Stimulated activated CD4-positive, alpha-beta T cell treated with anti-CD3 and anti-CD28 coated beads, Interleukin-15, amount 100 ng/mL, for 24 hours (primary cell): ENCODE measurements around the gene MZB1.
"Not testable (repeated sequence)": the region's sequence is repeated elsewhere in the genome, so short reads cannot be mapped to it uniquely, and the experiment has no call there.

Experiments
- DNase-seq: peaks from one replicate; pipeline ENCODE4 v3.0.0-alpha.2; 2020

Gene MZB1

GRCh38 chr5:139371482-139372435, 18.0 kb downstream of the MZB1 start:
- DNase-seq = no peak

- DNase-seq = no peak
Measured at GRCh38 chr5:139369181-139369580, 20.5 kb downstream of the MZB1 start.

GRCh38 chr5:139368613-139369012, 21.1 kb downstream of the MZB1 start:
- no peak for DNase-seq

GRCh38 chr5:139364466-139364865, 25.2 kb downstream of the MZB1 start:
- no peak for DNase-seq

DNA sequence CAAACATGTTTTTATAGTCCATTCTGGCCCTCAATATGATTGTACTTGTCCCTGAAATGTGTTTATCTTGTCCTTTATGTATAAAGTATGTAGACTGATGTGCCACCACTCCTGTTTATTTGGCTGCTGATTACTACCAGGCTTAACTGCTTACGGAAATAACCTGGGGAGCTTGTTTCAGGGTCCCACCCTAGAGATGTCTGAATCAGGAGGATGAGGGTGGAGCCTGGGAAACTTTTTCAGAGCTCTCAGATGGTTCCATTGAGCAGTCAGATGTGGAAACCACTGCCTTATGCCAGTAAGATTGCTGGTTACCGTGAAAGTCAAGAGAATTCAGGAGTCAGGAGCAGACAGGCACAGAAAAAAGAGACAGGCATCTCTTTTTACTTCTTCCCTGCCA, 25.8 kb downstream of the MZB1 start:
- no peak for DNase-seq

DNA sequence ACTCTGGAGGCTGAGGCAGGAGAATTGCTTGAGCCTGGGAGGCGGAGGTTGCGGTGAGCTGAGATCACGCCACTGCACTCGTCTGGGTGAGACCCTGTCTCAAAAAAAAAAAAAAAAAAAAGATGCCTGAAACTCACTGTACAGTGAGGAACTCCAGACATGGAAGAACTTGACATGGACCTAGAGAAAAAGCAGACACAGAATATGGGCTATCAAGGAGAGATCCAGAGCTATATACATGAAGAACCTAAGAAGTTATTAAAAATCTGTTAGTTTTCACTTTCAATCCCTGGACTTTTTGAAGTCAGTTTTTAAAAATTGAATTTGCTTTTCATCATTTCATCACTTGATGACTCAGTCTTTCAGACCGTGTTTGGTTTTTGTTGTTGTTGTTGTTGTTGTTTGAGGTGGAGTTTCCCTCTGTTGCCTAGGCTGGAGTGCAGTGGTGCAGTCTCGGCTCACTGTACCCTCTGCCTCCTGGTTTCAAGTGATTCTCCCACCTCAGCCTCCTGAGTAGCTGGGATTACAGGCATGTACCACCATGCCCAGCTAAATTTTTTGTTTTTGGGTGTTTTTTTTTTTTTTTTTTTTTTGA, 27.8 kb downstream of the MZB1 start:
- no peak for DNase-seq

DNA sequence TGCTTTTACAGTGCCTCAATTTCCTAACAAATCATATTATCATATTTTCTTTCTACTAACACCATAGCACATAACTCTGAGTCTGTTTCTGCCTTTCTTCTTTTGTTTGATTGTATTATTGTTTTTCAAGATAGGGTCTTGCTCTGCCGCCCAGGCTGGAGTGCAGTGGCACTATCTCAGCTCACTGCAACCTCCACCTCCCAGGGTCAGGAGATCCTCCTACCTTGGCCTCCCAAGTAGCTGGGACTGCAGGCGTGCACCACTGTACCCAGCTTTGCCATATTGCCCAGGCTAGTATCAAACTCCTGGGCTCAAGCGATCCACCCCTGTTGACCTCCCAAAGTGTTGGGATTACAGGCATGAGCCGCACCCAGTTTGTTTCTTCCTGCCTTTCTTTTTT, 29.3 kb downstream of the MZB1 start:
- no peak for DNase-seq

DNA sequence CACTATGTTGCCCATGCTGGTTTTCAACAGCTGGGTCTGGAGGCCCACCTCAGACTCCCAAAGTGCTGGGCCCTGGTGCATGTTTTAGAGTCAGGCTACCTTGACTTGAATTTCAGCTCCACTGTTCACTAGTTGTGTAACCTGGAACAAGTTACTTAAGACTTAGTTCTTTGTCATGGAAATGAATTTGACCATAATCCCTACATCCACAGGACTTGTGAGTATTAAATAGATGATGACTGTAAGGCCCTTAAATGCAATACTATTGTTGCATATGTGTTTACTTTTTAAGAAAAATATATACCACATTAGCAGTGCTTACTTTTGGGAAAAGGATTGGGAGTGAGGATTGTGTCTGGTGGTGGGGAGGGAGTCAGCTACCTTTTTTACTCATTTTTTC, 31.6 kb downstream of the MZB1 start:
- no peak for DNase-seq

GRCh38 chr5:139355900-139356299, 33.8 kb downstream of the MZB1 start:
- not testable (repeated sequence) for DNase-seq

- no peak for DNase-seq
Measured at GRCh38 chr5:139354186-139354585, 35.5 kb downstream of the MZB1 start.

GRCh38 chr5:139347863-139348262, 41.9 kb downstream of the MZB1 start:
- not testable (repeated sequence) for DNase-seq

GRCh38 chr5:139345442-139345841, 44.3 kb downstream of the MZB1 start:
- not testable (repeated sequence) for DNase-seq

- no peak for DNase-seq
Measured at GRCh38 chr5:139344177-139344576, 45.5 kb downstream of the MZB1 start.

DNA sequence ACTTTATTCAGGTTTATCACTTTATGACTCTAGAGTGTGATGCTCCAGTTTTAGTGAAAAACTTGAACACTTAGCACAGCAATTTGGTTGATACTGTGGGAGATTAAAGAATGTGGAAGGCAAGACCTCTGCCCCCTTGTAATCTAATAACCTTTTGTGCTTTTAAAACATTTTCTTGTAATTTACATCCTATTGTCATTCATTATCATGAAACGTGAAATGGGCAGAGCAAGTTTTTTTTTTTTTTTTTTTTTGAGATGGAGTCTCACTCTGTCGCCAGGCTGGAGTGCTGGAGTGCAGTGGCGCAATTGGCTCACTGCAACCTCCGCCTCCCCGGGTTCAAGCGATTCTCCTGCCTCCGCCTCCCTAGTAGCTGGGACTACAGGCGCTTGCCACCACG, 46.2 kb downstream of the MZB1 start:
- no peak for DNase-seq

GRCh38 chr5:139342423-139342723, 47.3 kb downstream of the MZB1 start:
- DNase-seq = peak; percentile 87

GRCh38 chr5:139341689-139342422, 47.9 kb downstream of the MZB1 start, which contains the start of gene PAIP2:
Gene PAIP2 (plus strand): TSS chr5:139341854. CDS start chr5:139363785, 21,931 bp downstream.
- DNase-seq = peak; percentile 98

DNA sequence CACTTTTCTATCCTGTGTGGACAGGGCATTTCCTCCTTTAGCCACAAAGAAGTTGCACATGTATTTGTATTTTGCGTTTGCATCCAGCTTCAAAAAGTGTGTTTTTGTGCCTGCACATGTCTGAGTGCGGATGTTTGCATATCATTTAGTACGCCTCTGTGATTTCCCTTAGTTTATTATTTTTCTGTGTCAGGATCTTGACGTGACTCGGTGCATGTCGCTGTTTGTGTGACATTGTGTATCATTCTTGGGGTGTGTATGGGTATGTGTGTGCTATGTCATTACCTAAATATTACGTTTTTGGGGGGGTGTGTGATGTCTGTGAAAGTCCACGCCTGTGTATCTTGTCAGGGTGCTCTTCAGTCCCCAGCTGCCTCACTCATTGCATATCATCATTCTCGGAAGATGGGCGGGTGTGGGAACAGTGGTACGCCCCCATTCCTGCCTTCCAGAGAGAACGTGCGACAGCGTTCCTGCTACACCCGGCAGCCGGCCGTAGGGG, 48.5 kb downstream of the MZB1 start:
- no peak for DNase-seq

GRCh38 chr5:139340051-139340450, 49.7 kb downstream of the MZB1 start:
- DNase-seq = no peak
